Daoy (cell line): ENCODE measurements around the gene LTBP1. TPM values are rescaled to one million over a fixed set of nuclear protein-coding genes. Genes with fewer than 3 reads are reported as not detected.
"Not testable (repeated sequence)": the region's sequence is repeated elsewhere in the genome, so short reads cannot be mapped to it uniquely, and the experiment has no call there.

ENCODE experiments used
- DNase-seq: peaks from one replicate; pipeline ENCODE4 v3.0.0-alpha.2; 2015; ENCODE audit warnings: low read depth
- total RNA-seq: library from RNA; depleted of rRNA; stranded (reverse); fragments of >200 nt; shearing (Covaris generic); gene quantifications from 2 replicates; pipeline ENCODE4 v1.2.3, GENCODE V29; 2014

The LTBP1 gene
- total RNA-seq, 1 experiment from 2014 or later, result 46.4 TPM

DNA sequence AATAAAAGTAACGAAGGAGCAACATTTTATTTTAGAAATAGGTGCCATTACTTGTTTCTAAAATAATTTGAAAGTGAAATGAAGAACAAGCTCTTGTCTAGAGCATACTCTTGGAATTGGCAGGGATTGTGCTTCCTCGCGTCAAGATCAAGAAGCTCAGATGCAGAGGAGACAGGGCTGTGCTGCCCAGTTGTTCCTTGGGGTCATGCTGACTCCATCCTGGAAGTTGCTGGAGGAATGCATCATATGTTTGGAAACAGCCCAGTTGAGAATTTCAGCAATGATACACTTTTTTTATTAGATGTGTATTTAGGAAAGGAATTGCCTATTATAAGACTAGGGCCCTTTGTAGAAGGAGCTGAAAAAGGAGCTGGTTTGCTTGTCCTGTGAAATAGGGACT, 17.2 kb downstream of the LTBP1 start:
- DNase-seq, result no peak

GRCh38 chr2:32965523-32966171, 18.9 kb downstream of the LTBP1 start:
- DNase-seq, result no peak

GRCh38 chr2:32969444-32970162, 22.9 kb downstream of the LTBP1 start:
- no peak for DNase-seq

- not testable (repeated sequence) for DNase-seq
Observed at GRCh38 chr2:32973772-32974171, 27.0 kb downstream of the LTBP1 start.

DNA sequence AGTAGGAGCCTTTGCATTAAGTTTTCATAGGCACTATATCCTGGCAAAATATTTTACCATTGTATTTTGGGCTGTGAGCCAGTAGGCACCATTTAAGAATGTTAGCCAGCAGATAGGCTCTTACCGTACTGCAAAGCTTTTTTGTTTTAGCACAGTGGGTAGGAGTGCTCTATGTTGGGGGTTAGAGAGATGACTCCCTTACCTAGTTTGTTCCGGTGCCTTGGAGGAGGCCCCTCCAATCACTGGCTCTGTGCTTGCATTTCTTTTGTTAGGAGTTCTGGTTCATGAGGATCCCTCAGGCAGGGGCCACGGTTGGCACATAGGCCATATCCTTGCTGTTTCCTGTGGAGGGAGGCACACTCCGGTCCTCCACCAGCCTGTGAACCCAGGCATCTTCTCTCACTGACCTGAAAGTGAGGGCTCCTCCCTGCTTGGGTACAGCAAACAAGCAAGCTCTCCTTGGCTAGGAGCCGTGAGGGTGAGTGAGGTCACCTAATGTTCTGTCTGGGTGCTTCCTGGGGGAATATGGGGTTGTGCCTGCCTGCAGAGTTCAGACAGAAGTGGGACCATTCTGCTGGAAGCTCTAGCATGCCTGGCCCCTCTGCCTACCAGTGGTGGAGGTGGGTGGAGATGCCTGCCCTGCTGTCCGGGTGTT, 29.8 kb downstream of the LTBP1 start:
- no peak for DNase-seq

DNA sequence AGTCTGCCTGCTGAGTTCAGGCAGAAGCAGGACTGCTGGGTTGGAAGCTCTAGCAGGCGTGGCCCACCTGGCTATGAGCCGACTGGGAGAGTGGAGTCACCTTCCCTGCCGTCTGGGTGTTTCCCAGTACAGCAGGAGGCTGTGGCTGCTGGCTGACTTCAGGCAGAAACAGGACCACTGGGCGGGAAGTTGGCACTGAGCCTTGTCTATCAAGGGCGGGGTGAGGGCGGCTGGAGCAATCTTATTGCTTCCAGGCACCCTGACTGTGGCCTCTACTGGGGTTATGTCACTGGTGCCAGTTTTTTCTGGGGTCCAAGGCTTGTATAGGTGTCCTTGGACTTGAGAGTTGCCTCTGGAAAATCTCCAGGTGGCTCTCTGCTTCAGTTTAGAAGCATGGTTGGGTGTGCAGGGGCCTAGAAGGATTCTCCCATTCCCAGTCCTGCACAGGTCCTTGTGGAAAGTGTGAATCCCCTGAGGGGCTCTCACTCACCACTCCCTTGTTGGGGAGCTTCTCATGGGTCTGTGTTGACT, 30.5 kb downstream of the LTBP1 start:
- DNase-seq, result peak; percentile 84

DNA sequence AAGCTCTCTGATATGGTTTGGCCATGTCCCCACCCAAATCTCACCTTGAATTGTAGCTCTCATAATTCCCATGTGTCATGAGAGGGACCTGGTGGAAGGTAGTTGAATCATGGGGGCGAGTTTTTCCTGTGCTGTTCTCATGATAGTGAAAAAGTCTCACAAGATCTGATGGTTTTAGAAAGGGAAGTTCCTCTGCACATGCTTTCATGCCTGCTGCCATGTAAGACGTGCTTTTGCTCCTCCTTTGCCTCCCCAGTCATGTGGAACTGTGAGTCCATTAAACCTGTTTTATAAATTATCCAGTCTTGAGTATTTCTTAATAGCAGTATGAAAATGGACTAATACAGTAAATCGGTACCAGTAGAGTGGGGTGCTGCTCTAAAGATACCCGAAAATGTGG, 34.9 kb downstream of the LTBP1 start:
- no peak for DNase-seq

DNA sequence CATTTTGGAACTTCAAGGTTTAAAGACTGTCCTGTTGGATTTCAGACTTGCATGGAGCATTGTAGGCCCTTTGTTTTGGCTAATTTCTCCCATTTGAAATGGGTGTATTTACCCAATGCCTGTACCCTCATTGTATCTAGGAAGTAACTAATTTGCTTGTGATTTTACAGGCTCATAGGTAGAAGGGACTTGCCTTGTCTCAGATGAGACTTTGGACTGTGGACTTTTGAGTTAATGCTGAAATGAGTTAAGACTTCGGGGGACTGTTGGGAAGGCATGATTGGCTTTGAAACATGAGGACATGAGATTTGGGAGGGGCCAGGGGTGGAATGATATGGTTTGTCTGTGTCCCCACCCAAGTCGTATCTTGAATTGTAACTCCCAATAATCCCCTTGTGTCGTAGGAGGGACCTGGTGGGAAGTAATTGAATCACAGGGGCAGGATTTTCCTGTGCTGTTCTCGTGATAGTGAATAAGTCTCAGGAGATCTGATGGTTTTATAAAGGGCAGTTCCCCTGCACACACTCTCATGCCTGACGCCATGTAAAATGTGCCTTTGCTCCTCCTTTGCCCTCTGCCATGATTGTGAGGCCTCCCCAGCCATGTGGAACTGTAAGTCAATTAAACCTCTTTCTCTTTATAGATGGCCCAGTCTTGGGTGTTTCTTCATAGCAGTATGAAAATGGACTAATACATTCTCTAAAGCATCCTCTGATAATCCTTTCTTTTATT, 36.6 kb downstream of the LTBP1 start:
- not testable (repeated sequence) for DNase-seq

DNA sequence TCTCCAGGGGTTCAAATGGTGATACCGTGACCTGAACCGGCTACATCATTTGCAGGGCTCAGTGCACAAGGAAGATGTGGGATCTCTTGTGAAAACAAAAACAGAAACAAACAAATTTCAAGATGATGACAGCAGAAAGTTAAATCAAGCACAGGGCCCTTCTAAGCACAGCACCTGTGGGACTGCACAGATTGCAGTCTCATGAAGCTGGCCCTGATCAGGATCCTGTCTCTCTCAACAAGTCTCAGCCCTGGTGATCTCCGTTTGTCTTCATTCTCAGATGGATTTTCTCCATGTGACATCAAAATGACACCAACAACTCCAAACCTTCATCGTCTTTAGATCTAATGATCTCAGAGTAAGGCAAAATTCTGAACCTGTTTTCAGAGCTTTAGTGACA, 39.7 kb downstream of the LTBP1 start:
- DNase-seq, result no peak

DNA sequence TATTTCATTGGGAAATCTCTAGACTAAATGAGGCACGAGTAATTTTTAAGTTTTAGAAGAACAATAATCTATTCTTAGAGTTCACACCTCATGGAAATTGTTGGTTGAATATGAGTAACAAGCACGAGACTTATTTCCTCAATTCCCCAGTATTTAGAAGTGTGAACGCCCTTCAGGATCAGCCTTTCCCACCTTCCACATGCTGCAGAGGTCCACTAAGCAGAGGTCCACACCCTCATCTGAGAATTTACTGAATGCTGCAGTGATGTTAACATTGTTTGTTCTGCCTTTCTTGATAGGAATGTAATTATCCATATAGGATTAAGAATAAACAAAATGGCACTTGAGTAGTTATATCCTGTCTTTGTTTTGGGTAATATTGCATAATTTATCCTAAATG, 41.8 kb downstream of the LTBP1 start:
- no peak for DNase-seq

- no peak for DNase-seq
Observed at GRCh38 chr2:32990556-32990955, 43.8 kb downstream of the LTBP1 start.

GRCh38 chr2:32991091-32991845, 44.5 kb downstream of the LTBP1 start:
- DNase-seq, result no peak

DNA sequence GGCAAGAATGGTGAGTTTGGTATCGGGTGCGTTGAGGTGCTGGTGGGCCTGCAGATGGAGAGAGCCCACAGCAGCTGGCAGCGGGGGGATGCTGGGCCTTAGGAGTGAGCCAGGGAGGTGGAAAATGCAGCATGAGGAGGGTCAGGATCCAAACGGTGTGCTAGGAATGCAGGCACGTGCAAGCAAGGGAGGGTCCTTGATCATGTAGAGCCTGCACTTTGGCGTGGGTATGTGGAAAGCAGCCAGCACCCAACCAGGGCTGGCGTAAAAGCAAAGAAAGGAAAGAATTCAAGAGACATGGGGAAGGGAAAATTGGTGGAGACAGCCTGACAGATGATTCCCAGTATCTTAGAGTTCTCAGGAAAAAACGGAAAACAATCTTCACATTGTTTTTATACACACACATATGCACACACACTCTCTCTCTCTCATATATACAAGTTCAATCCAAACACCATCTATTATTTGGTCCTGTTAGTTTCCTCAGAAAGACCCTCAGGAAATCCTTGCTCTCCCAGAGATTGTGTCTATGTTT, 46.3 kb downstream of the LTBP1 start:
- DNase-seq, result no peak

GRCh38 chr2:32997705-32998104, 51.0 kb downstream of the LTBP1 start:
- DNase-seq, result no peak

DNA sequence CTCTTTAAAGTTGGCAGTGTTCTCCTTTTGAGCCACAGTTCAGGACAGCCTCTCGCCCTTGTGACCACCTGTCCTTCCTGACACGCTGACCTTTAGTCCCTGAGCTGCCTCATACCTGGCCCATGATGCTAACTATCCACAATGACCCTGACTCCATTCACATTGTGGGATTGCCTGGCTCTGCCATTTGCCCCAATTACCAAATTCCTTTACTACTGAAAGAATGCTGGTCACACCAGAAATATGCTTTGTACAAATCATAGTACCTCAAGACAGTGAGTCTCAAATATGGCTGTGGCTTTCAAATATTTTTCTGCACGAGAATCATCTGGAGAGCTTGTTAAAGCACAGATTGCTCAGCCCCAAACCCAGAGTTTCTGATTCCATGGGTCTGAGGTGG, 54.2 kb downstream of the LTBP1 start:
- DNase-seq, result no peak

DNA sequence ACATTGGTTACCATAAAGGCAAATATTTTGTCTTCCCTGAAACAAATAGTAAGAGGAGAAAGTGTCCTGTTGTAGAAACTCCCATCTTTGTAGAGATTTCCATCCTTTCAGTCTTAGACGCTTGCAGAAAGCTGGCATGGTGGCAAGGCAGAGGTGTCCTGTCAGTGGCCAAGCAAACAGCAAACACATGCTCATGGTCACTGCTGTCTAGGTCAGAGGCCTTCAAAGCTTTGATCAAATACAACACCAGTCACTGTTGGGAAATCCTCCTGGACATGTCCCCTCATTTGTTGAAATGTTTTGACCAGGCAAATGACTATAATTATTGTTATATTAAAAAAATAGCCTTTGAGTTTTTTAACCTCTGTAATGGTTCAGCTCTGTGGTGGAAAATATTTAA, 55.1 kb downstream of the LTBP1 start:
- no peak for DNase-seq

DNA sequence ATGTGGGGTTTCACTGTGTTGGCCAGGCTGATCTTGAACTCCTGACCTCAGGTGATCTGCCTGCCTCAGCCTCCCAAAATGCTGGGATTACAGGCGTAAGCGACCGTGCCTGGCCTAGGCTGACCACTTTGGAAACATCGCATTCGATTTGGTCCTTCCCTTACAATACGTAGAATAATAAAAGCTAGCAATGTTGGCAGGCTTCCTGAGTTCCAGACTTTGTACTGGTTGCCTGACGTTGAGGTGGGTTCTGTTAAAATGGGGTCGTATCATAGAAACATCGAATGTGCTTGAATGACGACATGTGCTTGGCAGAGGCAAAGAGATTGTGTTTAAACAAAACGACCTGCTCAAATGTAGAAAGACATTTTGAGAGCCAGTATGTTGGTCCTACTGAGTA, 56.1 kb downstream of the LTBP1 start:
- DNase-seq, result no peak

DNA sequence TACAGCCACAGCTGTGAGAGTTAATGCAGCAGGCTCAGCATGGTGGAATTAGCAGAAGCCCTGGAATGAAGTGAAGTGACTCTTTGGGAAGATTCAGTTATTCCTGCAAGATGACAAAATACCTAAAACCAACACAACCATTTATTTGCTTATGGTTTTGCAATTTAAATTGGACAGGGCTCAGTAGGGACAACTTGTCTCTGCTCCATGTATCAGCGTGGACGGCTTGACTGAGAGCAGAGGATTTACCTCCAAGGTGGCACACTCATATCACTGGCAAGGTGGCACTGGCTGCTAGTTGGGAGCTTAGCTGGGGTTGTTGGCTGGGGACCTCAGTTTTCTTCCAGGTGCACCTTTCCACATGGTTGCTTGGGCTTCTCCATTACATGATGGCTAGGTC, 58.3 kb downstream of the LTBP1 start:
- DNase-seq, result no peak

- no peak for DNase-seq
Observed at GRCh38 chr2:33008716-33009115, 62.0 kb downstream of the LTBP1 start.

- DNase-seq, result no peak
Observed at GRCh38 chr2:33009249-33009648, 62.5 kb downstream of the LTBP1 start.

- no peak for DNase-seq
Observed at GRCh38 chr2:33011373-33011772, 64.6 kb downstream of the LTBP1 start.
